ENCODE measurements around the gene FAM89A. TPM values are rescaled to one million over a fixed set of nuclear protein-coding genes. Genes with fewer than 3 reads are reported as not detected.

The FAM89A gene
- total and polyA plus RNA-seq, 9 of the 15 experiments (the other 6 are each of a cell fraction or from before 2014, with no cell fraction given) = 8.7 to 66.2 (median 43.3) TPM

- no peak for TF ChIP-seq ZBTB1 (CRISPR knock-in tag; IDR thresholded peaks at IDR 0.05; ENCODE audit: borderline replicate concordance, low read depth)
- no peak for TF ChIP-seq RBM22 (IDR thresholded peaks at IDR 0.05; ENCODE audit: low read depth, low read length, poor library complexity, severe bottlenecking)
- no peak for TF ChIP-seq MCM3 (IDR thresholded peaks at IDR 0.05)
- no peak for TF ChIP-seq ZNF717 (CRISPR knock-in tag; IDR thresholded peaks at IDR 0.05)
- no peak for TF ChIP-seq FOXP4 (CRISPR knock-in tag; IDR thresholded peaks at IDR 0.05; ENCODE audit: borderline replicate concordance)
- no peak for TF ChIP-seq TSC22D4 (tag; IDR thresholded peaks at IDR 0.05)
- peak; percentile 34 for TF ChIP-seq CTCFL (IDR thresholded peaks at IDR 0.05; ENCODE audit: borderline replicate concordance, insufficient read depth, low read depth, low read length, poor library complexity, severe bottlenecking)
- TF ChIP-seq MGA (IDR thresholded peaks at IDR 0.05) = 0 out of 2 replicates have a peak, but pooled peaks have one; percentile 47
- TF ChIP-seq ZNF778 (CRISPR knock-in tag; IDR thresholded peaks at IDR 0.05) = no peak
- TF ChIP-seq KLF6 (CRISPR knock-in tag; IDR thresholded peaks at IDR 0.05; ENCODE audit: borderline replicate concordance) = no peak
These were observed 61.3 kb downstream of the FAM89A start, which contains the start of the genes ARV1 and TTC13 (continued) for GRCh38 chr1:230978491-230979388.

Measured in K562 (cell line).